Activated CD8-positive, alpha-beta memory T cell treated with anti-CD3 and anti-CD28 coated beads for 4 hours (primary cell): ENCODE data around the gene SURF2.

Source experiments
- DNase-seq, 2 donors: peaks; one replicate each; pipeline ENCODE4 v3.0.0-alpha.2; 2020; ENCODE audit warnings: low read depth in 2 of 2

SURF2 gene

DNA sequence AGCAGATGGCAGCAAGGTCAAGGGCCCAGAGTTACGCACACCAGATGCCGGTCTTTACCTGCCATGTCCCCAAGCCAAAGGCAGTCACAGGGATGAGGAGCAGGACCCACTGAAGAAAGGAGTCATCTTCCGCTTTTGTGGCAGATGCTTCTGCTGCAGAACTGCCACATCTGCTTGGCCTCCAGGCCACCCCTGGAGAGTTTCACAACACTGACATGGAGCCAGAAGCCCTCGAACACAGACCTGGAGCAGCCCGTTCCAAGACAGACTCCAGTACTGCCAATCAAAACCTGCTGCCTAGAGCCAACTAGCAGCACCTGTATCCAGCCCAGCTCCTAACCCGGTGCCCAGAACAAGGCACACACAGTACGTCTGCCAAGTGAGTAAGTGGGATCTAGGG is 1.6 kb upstream of the SURF2 start:
- DNase-seq = no peak

DNA sequence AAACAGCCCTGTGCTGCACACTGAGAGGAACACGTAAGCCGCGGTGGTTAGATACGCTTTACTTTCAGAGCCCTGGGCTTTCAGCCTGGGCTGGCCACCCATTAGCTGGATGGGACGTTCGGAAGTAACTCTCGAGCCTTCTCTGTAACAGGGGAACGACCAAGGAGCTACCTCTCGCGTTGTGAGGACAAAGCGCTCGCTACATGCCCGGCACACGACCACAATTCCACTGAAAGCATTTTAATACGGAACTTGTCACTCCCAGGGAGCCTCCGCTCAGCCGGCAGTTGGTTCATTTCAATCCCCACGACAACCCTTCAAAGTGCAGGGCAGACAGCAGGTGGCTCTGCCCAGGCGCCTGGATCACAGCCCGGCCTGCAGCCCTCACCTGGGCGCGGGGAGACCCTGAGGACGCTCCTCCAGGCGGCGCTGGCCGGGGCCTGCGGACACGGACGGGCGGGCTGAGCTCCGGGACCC is 431 bp upstream of the SURF2 start:
- DNase-seq = no peak

DNA sequence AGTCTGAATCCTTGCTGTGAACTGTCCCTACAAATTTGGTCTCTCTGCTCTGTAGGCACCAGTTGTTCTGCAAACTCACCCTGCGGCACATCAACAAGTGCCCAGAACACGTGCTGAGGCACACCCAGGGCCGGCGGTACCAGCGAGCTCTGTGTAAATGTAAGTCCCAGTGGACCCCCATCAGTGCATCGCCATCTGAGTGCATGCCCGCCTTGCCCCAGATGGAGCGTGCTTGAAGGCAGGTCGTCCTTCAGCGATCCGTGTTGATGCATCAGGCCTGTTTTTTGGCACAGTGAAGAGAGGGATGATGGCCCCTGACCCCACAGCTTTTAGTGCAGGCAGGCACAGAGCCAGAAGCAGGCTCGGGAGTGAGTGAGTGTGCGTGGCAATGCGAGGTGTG is 1.3 kb downstream of the SURF2 start:
- DNase-seq = no peak

DNA sequence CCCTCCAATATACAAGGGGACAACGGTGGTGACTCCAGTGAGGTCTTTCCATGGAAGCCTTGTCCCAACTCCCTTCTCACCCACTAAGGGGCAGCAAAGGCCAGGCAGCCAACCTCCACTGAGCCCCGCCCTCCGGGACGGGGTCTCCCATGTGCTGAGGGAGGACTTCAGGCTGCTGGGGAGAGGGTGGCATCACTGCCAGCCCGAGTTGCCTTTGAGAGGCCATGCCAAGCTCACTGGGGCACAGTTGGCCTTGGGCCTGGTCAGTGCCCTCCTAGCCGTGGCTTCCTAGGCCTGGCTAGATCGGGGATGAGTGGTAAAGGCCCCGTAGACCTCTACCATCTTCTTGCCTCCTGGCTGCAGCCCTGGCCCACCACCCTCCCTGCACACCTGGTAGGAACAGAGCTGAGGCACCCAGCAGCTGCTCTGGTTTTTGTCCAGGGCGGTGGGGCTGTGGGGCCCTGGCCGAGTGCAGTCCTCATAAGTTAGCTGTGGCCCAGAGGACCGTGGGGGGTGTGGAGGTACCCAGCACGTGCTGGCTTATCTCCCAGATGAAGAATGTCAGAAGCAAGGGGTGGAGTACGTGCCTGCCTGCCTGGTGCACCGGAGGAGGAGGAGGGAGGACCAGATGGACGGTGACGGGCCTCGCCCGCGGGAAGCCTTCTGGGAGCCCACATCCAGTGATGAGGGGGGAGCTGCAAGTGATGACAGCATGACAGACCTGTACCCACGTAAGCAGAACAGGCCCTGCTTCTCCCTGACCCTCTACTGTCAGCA is 3.2 kb downstream of the SURF2 start:
- no peak for DNase-seq

DNA sequence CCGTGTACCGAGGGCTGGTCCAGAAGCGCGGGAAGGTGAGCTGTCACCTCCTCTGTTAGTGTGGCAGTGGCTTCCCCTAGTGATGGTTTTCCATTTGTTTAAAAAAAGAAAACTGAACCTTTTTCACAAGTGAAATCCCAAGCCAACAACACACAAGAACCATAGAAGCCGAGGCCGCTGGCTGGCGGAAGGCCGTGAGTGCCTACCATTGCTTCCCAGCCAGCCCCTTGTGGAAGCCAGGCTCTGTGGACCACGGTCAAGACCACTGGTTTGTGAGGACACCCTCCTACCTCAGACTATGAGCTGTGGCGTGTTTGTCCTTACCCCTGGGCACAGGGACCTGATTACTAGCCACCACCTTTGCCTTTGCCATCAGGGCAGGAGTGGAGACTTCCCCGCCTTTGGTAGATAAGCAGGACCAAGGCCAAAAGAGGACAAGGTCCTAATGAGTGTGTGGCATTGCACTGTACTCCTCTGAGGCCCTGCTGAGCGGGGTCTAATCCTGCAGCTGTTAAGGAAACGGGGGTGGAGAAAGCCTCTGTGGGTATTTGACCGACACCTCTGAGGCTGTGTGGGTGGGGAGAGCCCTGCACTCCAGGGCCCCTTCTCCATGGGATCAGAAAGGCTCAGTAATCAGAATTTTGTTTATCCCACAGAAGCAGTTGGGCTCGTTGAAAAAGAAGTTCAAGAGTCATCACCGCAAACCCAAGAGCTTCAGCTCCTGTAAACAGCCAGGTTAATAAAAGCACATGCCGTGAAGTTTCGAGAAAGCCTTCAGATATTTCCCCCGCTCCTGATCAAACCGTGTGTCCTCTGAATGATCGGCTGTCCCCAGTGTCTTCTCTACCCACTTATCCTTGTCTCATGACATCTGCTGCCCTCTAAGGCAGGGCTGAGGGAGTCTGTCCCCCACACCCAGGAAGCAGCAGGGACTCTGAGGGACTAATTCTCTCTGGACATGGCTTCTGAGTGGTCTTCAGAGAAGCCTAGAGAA is 4.3 kb downstream of the SURF2 start:
- no peak for DNase-seq

DNA sequence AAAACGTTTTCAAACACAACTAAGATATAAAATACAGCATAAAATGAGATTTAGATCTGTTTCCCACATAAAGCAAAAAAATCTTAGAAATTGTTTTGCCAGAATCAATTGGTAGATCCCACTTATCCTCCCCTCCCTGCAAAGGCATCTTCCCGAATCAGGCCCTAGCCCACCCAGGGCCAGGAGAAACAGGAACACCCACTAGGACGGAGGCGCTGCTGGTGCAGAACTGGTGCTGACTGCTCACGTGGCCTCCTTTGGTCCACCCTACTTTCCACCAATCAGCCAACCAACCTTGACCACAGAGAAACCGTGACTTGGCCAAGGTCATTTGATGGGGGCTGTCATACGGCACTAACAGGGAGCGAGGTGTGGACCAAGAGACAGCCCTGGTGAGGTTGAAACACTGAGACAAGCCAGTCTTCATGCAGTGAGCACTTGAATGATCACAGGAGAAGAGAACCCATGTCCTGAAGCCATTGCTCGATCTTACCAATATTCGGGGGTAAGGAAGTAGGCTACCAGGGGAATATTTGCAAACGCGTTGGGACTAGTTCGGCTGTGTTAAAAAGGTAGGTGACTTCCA is 5.2 kb downstream of the SURF2 start:
- no peak for DNase-seq

DNA sequence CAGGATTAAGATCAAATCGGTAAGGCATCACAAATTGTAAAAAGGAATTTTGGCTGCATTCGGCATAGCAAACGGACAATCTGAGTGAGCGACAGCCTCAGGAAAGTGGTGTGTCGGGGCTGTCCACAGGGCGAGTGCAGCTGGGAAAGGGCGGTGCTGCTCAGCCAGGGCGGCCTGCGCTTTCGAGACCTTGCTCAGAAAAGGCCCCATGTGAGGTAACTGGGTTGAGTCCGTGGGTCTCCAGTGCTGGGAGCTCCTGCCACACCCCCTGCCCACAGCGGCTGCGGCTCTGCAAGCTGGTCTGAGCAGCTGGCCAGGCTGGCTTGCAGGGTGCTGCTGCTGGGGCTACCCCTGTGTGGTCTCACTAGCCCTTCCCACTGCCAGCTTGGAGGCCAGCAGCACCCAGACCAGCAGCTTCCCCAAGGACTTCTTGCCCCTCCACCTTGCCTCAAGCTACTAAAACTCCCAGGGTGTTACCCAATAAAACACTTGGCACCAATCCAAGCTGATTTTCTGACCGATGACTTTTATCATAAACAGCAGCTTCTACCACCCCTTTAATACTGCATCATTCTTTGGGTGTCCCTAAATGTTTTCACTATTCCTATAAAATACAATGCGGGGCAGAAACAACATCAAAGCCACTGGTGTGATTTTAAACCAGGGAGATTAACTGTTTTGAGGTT is 6.2 kb downstream of the SURF2 start:
- DNase-seq = no peak

DNA sequence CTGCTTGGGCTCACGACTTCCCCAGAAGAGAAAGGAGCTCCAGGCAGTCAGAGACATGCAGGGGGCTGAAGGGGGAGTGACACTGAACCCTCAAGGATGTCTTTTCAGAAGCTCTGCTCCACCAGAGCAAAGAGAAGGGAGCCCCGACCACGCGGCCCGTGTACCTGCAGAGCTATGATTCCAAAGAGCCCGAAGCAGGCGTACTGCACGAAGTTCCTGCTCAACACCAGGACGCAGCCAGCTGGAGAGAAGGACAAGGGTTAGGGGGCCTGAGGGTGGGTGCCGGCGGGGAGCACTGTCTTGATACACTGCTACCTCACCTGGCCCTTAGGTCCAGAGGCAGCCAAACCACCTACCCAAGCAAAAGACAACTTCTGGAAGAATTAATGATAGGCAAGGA is 10.1 kb downstream of the SURF2 start:
- DNase-seq = no peak

DNA sequence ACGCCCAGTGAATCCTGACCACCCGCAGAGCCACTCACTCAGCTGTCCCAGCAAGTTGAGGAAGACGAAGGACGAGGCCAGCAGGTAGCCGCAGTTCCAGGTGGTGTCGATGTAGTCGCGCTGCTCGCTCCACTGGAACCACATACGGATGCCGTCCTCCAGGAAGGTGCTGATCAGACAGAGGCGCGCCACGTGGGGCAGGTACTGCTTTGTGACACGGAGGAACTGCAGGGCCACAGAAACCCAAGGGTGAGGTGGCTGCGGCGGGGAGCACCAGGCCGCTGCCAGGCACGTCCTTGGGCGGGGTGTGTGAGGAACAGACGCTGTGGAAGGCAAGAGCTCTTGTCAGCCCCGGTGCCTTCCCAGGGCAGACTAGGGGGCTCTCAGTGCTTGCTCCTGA is 10.9 kb downstream of the SURF2 start:
- DNase-seq = no peak

DNA sequence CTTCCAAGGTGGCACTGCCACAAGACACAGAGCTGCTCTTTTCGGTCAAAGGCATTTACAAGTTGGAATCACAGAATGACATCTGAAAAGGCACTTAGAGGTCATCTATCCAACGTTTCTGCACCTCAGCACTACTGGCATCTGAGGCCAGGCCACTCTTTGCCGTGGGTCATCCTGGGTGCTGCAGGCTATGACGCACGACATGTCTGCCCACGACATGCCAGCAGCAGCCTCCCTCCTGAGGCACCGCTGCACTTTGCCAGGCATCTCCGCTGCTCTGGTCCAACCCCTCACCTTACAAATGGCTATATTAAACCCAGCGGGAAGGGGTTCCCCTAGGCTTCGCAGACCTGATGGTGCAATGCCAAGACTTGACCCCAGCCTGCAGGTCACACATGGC is 11.4 kb downstream of the SURF2 start:
- DNase-seq = no peak

DNA sequence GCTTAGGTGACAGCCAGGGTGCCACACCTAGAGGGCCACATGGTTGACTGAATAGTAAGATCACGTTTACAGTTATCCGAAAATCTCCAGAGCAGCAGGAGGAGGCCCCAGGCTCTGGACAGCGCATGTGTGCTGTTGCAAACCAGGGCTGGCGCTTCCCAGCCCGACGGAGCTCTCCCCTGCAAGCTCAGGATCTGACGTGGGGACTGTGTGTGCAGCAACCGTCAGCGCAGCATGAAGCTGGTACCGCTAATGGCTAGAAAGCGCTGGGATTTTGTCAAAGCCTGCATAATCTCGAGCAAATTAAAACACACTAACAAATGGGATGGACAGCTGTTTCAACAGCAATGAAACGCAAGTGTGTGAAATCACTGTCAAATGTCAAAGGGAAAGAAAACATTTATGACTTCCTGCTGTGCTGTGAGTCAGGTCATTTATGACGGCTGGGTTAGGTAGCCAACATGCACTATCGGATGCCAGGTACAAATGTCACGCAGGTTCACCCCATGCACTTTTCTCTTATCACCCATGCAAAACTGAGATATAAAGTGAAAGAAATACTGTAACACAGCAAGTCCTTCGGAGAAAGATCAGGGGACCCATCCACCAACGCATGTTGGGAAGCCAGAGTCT is 12.0 kb downstream of the SURF2 start:
- DNase-seq = no peak

DNA sequence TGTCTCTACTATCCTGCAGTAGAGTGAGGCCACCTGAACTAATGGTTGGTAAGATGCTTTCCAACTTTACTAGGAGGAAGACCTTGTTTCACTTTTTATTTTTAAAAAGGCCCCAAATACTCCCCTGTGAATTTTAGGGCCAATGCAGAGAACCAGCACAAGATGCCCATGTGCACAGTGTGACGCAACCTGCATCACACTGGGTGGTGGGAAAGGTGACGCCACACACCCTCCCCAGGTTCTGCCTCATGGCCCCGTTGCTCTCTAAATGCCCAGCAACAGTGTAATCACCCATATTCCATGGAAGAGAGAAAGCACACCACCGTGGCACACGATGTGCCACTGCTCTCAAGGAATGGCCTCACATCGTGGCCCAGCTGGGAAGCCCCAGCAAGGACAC is 13.1 kb downstream of the SURF2 start:
- no peak for DNase-seq

DNA sequence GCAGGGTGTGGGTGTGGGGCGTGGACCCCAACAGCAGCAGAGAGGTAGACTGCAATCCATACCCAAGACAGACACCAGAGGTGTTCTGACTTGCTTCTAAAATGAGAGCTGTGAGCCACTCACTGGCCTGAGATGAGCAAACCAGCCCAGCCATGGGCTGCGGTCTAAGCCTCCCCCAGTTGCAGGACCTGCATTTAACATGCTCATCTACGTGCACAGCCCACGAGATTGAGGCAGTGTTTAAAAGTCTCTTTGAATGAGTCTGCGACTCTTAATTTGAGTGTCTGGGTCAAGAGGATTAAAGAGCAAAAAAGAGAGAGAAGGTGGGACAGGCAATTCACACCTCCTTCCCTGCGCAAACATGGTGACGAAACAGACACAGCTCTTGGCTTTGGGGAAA is 13.6 kb downstream of the SURF2 start:
- DNase-seq = no peak

DNA sequence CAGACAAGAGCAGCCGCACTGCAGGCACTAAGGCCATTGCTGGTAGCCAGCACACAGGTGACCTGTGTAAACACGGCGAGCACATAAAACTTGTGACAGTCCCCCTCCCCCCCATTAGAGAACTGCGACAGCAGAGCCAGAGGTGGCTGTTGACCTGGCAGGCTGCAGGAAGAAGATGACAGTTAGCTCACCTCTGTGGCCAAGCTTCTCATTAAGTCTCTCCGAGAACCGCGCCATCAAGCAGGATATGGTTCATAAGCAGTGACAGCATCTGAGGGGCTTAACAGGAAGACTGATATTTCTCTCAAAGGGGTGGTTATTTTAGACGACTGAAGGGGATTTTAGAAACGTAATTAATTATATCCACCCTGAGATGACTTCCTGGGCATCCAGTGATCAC is 14.3 kb downstream of the SURF2 start:
- DNase-seq = no peak

DNA sequence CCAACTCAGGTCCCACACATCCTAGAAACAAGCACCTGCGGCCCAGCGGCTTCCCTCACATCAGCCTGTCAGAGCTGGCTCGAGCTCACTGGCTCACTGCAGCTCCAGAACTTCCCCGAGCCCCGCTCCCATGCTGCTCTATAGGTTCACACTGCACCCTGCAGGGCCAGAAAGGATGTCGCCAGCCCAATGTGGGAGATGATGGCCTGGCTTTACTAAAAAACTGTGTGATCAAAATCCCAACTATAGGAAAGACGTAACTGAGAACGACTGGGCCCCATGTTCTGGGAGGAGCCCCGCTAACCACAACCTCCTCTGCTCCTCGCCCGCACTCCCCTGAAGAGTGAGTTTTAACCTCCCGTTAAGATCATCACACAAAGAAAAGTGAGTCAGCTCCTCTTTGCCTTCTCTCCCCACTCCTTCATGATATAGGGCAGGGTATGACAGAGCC is 14.9 kb downstream of the SURF2 start:
- DNase-seq = peak in 1 of 2 donors; percentile 54

DNA sequence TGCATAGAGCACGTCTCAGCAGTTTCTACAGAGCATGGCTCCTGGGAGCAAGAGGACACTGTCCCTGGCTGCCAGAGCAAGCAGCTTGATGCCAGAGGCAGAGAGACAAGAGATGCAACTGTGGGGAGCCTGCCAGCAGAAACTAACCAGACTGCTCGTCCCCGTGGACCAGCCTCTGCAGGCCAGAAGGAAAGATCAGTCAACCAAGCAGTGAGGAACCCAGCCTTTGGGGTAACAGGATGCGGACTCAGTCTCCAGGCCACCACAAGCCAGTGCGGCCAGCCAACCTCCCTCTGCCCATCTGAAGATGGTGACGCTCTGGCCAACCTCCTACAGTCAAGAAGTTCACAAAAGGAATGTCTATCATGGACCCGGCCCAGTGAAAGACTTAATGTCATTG is 15.8 kb downstream of the SURF2 start:
- no peak for DNase-seq

DNA sequence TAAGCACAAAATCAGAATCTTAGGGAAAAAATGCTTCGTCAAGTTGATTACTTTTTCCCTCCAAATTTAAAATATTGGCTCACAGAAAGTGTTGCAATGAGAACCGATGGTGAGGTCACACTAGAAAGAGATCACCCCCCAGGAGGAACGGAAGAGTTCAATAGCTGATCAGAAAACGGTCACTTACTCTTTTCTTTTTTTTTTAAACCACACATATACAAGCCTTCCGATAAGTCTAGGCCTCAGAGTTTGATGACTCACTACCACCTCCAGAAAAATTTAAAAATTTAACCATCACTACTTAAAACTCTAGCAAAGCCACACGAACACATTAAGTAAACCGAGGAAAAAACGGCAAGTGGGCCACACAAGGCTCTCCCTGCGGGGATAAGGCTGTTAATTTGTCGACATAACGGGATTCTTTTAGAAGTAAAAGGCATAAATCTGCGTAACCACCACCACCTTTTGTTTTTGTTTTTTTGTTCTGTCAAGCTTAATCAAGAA is 18.3 kb downstream of the SURF2 start:
- DNase-seq = no peak

DNA sequence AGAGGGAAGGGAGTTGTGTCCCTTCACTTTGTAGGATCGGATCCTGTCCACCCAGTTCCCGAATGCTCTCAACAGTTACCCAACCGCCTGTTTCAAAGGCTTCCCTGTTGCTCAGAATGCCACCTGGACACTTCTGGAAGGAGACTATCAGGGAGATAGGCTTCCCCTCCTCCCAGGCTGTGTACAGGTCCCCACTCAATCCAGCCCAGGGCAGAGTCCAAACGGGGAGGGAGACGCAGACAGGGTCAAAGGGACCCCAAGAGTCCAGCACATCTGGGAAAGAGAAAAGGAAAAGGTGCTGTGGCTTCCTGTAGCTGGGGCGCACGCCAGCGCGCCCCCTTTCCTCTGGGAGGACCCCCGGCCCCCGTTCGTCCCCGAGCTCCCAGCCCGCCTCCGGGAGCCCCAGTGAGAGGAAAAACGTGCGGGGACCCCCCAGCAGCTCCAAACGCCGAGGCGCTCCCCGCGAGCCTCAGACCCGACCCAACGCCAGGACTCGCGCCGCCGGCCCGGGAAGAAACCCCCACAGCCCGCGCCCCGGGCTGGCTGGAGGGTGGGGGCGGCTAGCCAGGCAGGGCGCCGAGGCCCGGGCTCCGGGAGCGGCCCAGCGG is 18.9 kb downstream of the SURF2 start:
- no peak for DNase-seq

DNA sequence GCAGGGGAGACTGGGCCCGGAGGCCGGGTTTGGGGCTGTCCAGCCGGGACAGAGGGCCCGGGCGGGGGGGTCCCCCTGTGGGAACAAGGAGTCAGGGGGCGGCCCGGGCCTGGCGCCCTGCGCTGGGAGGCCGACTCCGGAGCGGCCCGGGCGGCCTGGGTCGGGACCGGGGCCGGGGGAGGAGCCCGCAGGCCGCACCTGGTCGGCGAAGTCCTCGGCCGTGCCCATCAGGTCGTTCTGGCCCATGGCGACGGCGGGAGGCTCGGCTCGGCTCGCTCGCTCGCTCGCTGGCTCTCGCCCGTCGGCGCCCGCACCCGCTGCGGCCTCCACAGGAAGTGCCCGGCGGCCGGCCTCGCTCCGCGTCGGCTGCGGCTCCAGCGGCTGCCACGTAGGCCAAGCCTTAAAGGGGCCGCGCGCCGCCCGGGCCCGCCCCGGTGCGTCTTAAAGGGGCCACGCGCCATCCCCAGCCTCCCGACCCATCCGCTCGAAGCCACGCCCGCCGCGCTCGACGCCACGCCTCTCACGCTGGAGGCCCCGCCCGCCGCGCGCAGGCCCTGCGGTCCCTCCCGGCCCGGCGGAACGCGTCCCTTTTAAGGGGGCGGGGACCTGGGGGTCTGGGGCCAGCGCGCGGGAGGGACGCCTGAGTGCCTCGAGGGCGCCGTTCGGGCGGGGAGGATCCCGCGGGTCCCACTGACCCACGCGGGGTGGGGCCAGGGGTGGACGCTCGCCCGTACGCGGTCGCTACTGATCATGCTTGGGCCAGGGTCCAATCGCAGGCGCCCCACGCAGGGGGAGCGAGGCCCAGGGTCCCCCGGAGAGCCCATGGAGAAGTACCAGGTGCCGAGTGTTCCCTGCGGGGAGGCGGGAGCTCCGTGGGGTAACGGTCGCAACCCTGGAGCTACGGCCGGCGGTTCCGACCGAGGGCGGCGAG is 19.6 kb downstream of the SURF2 start, which contains the start of the genes STKLD1 and SURF4:
Gene STKLD1 (plus strand): TSS at position 643 of the 931 bp plus-strand sequence. CDS start 108 bp downstream, at position 751.
Gene SURF4 (minus strand): TSS at position 337 of the 931 bp plus-strand sequence. CDS start 91 bp downstream, at position 246.
- peak; percentile 88 to 90 for DNase-seq
